HFF-Myc (cell line): Measurements from ENCODE around the gene CUBN.

Source experiments
- DNase-seq: peaks from one replicate; pipeline ENCODE4 v3.0.0-alpha.2; 2011; ENCODE audit warnings: low read depth; ENCODE audit errors: extremely low read depth
- H3K4me3 ChIP-seq: replicated peaks from 2 replicates; pipeline ENCODE4 v1.5.1; 2011; ENCODE audit warnings: low read depth, mild to moderate bottlenecking, control low read depth, low read length
- TF ChIP-seq, protein P1 (sequence below): IDR thresholded peaks from 2 replicates; pipeline ENCODE4 v1.5.1; 2012; ENCODE audit warnings: mild to moderate bottlenecking, low read depth, low read length, control low read depth; ENCODE audit errors: missing control alignments

Gene CUBN

DNA sequence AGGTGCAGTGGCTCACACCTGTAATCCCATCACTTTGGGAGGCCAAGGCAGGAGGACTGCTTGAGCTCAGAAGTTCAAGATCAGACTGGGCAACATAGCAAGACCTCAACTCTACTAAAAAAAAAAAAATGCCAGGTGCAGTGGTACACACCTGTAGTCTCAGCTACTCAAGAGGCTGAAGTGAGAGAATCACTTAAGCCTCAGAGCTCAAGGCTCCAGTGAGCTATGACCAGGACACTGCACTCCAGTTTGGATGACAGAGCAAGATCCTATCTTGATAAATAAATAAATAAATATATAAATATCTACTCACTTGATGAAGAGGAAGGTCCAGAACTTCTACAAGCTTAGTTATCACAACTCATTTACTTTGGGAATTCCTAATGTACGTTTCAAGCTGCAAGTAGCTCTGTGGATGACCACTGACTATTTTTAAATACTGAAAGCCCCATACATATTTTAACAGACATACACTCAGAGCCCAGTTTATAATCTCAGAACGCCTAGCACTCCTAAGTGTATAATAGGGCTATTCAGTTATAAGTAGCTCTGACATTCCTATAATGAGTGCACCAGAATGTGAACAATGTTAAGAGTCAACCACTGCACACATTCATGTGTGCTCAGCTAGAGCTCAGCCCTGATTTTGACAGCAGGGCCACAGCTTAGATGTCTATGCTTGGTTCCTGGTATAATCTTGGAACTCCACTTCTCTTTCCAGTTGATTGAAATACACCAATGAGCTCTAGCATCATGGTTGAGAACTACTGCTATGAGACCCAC lies 119.1 kb downstream of the CUBN start:
- no peak for DNase-seq
- H3K4me3 ChIP-seq, result no peak overlapping the region
- TF ChIP-seq, protein P1, sequence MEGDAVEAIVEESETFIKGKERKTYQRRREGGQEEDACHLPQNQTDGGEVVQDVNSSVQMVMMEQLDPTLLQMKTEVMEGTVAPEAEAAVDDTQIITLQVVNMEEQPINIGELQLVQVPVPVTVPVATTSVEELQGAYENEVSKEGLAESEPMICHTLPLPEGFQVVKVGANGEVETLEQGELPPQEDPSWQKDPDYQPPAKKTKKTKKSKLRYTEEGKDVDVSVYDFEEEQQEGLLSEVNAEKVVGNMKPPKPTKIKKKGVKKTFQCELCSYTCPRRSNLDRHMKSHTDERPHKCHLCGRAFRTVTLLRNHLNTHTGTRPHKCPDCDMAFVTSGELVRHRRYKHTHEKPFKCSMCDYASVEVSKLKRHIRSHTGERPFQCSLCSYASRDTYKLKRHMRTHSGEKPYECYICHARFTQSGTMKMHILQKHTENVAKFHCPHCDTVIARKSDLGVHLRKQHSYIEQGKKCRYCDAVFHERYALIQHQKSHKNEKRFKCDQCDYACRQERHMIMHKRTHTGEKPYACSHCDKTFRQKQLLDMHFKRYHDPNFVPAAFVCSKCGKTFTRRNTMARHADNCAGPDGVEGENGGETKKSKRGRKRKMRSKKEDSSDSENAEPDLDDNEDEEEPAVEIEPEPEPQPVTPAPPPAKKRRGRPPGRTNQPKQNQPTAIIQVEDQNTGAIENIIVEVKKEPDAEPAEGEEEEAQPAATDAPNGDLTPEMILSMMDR, result no peak

DNA sequence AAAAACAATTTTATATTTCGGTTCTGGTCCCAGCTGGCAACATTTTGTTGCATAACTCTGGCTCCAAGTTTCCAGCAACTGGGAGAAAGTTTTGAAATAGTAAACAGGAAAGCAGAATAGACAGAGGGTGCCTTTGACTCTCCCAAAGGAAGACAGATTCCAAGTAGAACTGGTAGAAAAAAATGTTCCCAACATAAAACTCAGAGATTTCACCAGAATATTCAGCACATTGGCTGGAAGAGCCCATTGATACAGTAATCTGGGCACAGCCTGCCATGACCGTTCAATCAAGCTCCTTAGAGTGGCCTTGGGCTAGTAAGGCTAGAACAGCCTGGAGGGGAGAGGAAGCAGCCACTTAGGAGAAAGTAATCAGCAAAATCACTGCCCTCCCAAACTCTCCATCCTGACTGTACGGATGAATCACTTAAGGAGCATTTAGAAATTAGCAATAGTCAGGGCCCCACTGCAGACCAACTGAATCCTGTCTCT lies 120.4 kb downstream of the CUBN start:
- TF ChIP-seq, protein P1, result no peak
- no peak overlapping the region for H3K4me3 ChIP-seq
- DNase-seq, result no peak

DNA sequence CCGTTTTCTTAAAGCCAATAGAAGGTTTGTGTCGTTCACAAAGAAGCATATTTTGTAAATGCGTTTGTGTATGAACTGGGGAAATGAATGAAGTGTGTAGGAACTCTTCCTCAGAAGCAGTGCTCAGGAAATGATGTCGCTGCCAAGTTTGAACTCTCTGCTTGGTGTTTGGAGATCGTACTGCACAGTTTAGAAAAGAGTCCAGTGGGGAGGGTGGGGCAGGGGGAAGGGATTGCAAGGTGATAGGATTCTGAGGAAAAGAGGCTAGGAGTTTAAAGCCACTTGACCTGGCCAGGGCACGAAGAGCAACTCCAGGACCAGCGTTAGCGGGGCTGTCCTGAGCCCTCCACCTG lies 122.2 kb downstream of the CUBN start:
- TF ChIP-seq, protein P1, result no peak

DNA sequence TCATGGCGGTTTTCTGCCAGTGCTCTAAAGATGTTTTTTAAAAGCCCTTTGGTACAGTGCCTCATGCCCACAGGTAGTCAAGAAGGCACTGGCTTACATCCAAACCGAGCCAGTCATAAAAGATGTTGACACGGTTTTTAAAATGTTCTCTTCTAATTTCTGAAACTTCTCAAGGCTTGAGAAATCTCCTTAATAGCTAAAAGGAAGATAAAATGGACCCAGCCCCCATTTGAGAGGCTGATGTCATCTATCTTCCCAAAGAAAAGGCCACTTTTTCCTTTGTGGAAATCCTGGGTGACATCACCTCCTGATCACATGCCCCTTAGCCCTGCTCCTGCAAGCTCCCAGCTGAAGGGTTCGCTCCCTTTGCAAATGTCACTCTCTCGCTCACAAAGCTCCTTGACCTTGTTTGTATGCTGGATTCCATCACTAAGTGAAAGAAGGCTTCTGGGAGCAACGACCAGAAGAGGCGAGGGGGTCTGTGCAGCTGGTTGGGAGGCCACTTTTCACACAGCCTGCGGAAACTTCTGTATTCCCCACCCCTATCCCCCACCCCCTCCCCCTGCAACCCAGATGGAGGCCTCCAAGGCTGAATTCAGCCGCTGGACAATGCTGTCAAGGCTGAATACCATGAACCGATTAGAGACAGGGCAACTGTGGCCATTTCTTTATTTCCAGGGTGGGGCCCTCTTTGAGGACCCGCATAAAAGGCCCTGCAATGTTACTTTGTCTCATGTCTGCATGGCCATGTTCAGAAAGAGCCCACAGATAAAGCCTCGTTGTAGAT lies 122.8 kb downstream of the CUBN start:
- no peak for DNase-seq
- TF ChIP-seq, protein P1, result no peak
- H3K4me3 ChIP-seq, result no peak overlapping the region

More for the DNA sequence above, 122.2 kb downstream of the CUBN start:
- DNase-seq, result no peak
- no peak overlapping the region for H3K4me3 ChIP-seq

DNA sequence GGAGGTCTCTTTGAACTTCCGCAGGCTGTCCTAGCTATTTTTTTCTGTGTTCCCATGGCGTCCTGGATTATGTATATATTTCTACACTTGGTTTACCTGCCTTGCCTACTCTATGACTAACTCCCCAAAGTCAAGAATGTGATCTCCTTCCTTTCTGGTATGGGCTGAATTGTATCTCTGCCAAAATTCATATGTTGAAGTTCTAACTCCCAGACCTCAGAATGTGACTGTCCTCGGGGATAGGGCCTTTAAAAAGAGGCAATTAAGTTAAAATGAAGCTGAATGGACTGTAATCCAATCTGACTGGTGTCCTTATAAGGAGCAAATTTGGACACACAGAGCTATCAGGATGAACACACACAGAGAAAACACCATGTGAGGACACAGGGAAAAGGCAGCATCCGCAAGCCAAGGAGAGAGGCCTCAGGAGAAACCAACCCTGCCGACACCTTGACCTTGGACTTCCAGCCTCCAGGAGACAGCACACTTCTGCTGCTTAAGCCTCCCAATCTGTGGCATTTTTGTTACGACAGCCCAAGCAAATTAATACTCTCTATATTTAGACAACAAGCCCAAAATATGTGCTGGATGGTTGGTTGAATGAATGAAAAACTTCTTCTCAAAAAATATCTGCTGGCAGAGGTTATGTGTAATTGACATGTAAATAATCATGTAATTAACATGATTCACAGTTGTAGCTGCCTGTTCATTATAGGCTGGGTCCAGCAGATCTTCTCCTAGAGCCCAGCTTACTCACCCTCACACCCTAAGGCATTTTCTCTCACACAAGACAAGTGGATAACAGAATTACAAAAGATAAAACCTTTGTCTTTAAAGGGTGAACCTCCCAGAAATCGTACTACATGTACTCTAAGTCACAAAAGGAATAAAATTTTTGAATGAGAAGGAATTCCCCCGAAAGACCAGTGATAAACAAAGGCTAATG lies 123.7 kb downstream of the CUBN start:
- TF ChIP-seq, protein P1, result no peak
- H3K4me3 ChIP-seq, result no peak overlapping the region
- DNase-seq, result no peak

DNA sequence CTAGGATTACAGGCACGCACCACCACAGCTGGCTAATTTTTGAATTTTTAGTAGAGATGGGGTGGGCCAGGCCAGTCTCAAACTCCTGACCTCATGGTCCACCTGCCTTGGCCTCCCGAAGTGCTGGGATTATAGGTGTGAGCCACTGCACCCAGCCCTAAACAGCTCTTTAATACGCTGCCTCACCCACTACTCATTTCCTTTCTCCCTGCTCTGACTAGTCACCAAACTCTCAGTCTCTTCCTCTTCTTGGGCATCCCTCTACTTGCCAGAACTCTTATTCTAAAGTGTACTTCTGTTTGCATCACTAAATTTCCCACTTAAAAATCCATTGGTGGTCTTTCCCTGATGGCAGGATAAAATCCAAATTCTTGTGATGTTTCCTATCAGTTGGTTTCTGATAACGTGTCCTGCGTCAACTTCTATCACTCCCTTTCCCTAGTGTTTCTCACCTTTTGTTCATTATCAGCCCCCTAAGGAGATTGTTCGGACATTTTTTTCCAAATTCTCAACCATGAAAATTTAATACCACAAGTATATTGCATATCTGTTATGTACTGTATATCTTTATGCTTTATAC lies 124.7 kb downstream of the CUBN start:
- TF ChIP-seq, protein P1, result no peak
- DNase-seq, result no peak

More for the DNA sequence above, 124.7 kb downstream of the CUBN start:
- H3K4me3 ChIP-seq, result no peak overlapping the region
